ENCODE data around the gene HPSE2. TPM values are rescaled to one million over a fixed set of nuclear protein-coding genes. Genes with fewer than 3 reads are reported as not detected.

The HPSE2 gene
- total RNA-seq, 1 experiment from 2014 or later: not detected

- Histone ChIP-seq H3K27me3 (ENCODE audit: control insufficient read depth, insufficient read depth, low read length) (peaks cover 9% of the 10 kb centered on the region; the same call in 1 of the 2 replicates), H3K4me3 (ENCODE audit: low read depth in 2 of 2, low read length in 2 of 2) (no peak overlapping the region), H3K36me3 (ENCODE audit: control insufficient read depth, insufficient read depth, low read length) (no peaks in the 10 kb centered on the region), H3K27ac (ENCODE audit: low read length) (no peak overlapping the region), H3K4me1 (ENCODE audit: control insufficient read depth, insufficient read depth, low read length) (no peaks in the 10 kb centered on the region), H3K9me3 (ENCODE audit: control insufficient read depth, insufficient read depth, low read depth, low read length) (peaks cover 7% of the 10 kb centered on the region; the same call in 1 of the 2 replicates)
- intact Hi-C loops (cut with micrococcal nuclease; ENCODE audit: unreplicated experiment) (loop anchor here (10.0 kb wide), 1 partner anchor 485 kb away; no protein-coding TSS in a partner anchor), in situ Hi-C loops (cut with HindIII; ENCODE audit: low pct_unique_long_range_greater_than_20kb, low sequenced_read_pairs) (no loop called here)
- TF ChIP-seq SIN3A (IDR thresholded peaks at IDR 0.05; ENCODE audit: borderline replicate concordance, insufficient read depth, low read depth, low read length) (no peak), REST (IDR thresholded peaks at IDR 0.05; ENCODE audit: insufficient read depth in 1 of 2, low read depth in 2 of 2, low read length in 1 of 2) (no peak), TCF7L2 (IDR thresholded peaks at IDR 0.05; ENCODE audit: low read depth, low read length) (no peak), POLR2AphosphoS5 (IDR thresholded peaks at IDR 0.05; ENCODE audit: low read depth, low read length) (no peak)
- TF ChIP-seq, protein P1, sequence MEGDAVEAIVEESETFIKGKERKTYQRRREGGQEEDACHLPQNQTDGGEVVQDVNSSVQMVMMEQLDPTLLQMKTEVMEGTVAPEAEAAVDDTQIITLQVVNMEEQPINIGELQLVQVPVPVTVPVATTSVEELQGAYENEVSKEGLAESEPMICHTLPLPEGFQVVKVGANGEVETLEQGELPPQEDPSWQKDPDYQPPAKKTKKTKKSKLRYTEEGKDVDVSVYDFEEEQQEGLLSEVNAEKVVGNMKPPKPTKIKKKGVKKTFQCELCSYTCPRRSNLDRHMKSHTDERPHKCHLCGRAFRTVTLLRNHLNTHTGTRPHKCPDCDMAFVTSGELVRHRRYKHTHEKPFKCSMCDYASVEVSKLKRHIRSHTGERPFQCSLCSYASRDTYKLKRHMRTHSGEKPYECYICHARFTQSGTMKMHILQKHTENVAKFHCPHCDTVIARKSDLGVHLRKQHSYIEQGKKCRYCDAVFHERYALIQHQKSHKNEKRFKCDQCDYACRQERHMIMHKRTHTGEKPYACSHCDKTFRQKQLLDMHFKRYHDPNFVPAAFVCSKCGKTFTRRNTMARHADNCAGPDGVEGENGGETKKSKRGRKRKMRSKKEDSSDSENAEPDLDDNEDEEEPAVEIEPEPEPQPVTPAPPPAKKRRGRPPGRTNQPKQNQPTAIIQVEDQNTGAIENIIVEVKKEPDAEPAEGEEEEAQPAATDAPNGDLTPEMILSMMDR (IDR thresholded peaks at IDR 0.05): no peak
- ChIA-PET CTCF (interaction anchor here (0.9 kb wide), 1 partner anchor 812 kb away, joined by 3 read pairs; no protein-coding TSS in a partner anchor), POLR2A (no interaction called here)
- ATAC-seq: peak; percentile 62; the same call in 1 of the 2 replicates
- DNase-seq (ENCODE audit: low read depth, low spot score): no peak
- no TSS peak for BruUV-seq (replicated peaks)
Measured at GRCh38 chr10:99279626-99280111, 44.0 kb upstream of the HPSE2 start.

- ChIA-PET CTCF (interaction anchor here (0.5 to 1.3 kb wide), 5 partner anchors 102 to 970 kb away, joined by 3 to 6 read pairs (median 6); no protein-coding TSS in a partner anchor), POLR2A (interaction anchor here (0.6 to 0.9 kb wide), 2 partner anchors 10 to 290 kb away, joined by 3 read pairs; no protein-coding TSS in a partner anchor)
- BruUV-seq (replicated peaks): no TSS peak
- peak; percentile 22 for DNase-seq (ENCODE audit: low read depth, low spot score)
- Histone ChIP-seq H3K27me3 (ENCODE audit: control insufficient read depth, insufficient read depth, low read length) (peaks cover 7% of the 10 kb centered on the region; the same call in 1 of the 2 replicates), H3K4me3 (ENCODE audit: low read depth in 2 of 2, low read length in 2 of 2) (no peak overlapping the region), H3K4me1 (ENCODE audit: control insufficient read depth, insufficient read depth, low read length) (no peaks in the 10 kb centered on the region), H3K27ac (ENCODE audit: low read length) (no peak overlapping the region), H3K36me3 (ENCODE audit: control insufficient read depth, insufficient read depth, low read length) (no peaks in the 10 kb centered on the region), H3K9me3 (ENCODE audit: control insufficient read depth, insufficient read depth, low read depth, low read length) (no peaks in the 10 kb centered on the region)
- TF ChIP-seq, protein P1 (IDR thresholded peaks at IDR 0.05): peak; percentile 80; the same call in 1 of the 2 replicates
- TF ChIP-seq TCF7L2 (IDR thresholded peaks at IDR 0.05; ENCODE audit: low read depth, low read length) (no peak), SIN3A (IDR thresholded peaks at IDR 0.05; ENCODE audit: borderline replicate concordance, insufficient read depth, low read depth, low read length) (no peak)
- ATAC-seq: peak; percentile 73; the same call in 1 of the 2 replicates
- intact Hi-C loops (cut with micrococcal nuclease; ENCODE audit: unreplicated experiment): loop anchor here (2.0 to 10.0 kb wide), 2 partner anchors 482 to 810 kb away; no protein-coding TSS in a partner anchor
- in situ Hi-C loops (cut with HindIII; ENCODE audit: low pct_unique_long_range_greater_than_20kb, low sequenced_read_pairs): no loop called here
Measured at GRCh38 chr10:99276848-99277486, 41.3 kb upstream of the HPSE2 start.
